SK-N-SH treated with all-trans-retinoic acid at 6 μM for 48 hours (cell line): Measurements from ENCODE around the gene ADAMTS13.

Experiments
- ATAC-seq: fragments of 200-7000 bp; cut with Tn5 transposase; 3 replicates; pipeline ENCODE4 v1.9.1; 2020; ENCODE audit warnings: mild to moderate bottlenecking, moderate library complexity
- ARNTL ChIP-seq: fragments of 450-650 bp; formaldehyde crosslinking; IDR thresholded peaks from 2 replicates; pipeline ENCODE4 v1.5.0; 2020; ENCODE audit warnings: low read depth, mild to moderate bottlenecking, moderate library complexity, borderline replicate concordance
- BACH2 ChIP-seq: fragments of 250-450 bp; sonication (Bioruptor Pico); IDR thresholded peaks from 2 replicates; pipeline ENCODE4 v1.9.0; 2021; ENCODE audit warnings: mild to moderate bottlenecking, borderline replicate concordance
- CREB5 ChIP-seq: fragments of 250-450 bp; sonication (Bioruptor Pico); IDR thresholded peaks from 2 replicates; pipeline ENCODE4 v1.5.1; 2020; ENCODE audit warnings: low read depth, mild to moderate bottlenecking, moderate library complexity
- ESRRG ChIP-seq: fragments of 250-450 bp; sonication (Bioruptor Pico); IDR thresholded peaks from 2 replicates; pipeline ENCODE4 v1.6.1; 2021; ENCODE audit warnings: mild to moderate bottlenecking
- GLIS3 ChIP-seq: fragments of 250-450 bp; sonication (Bioruptor Pico); IDR thresholded peaks from 2 replicates; pipeline ENCODE4 v1.5.0; 2020; ENCODE audit warnings: mild to moderate bottlenecking, moderate library complexity
- OSR1 ChIP-seq: fragments of 250-450 bp; sonication (Bioruptor Pico); IDR thresholded peaks from 2 replicates; pipeline ENCODE4 v1.8.0; 2022; ENCODE audit warnings: moderate library complexity, mild to moderate bottlenecking, inconsistent platforms
- PATZ1 ChIP-seq: fragments of 250-450 bp; sonication (Bioruptor Pico); IDR thresholded peaks from 2 replicates; pipeline ENCODE4 v1.8.0; 2020; ENCODE audit warnings: mild to moderate bottlenecking, moderate library complexity, borderline replicate concordance
- POU6F1 ChIP-seq: fragments of 250-450 bp; sonication (Bioruptor Pico); IDR thresholded peaks from 2 replicates; pipeline ENCODE4 v1.8.0; 2021; ENCODE audit warnings: low read depth, mild to moderate bottlenecking, moderate library complexity, borderline replicate concordance
- PPARA ChIP-seq: fragments of 250-450 bp; sonication (Bioruptor Pico); IDR thresholded peaks from 2 replicates; pipeline ENCODE4 v1.5.0; 2020; ENCODE audit warnings: mild to moderate bottlenecking, borderline replicate concordance
- RARB ChIP-seq: fragments of 250-450 bp; sonication (Bioruptor Pico); IDR thresholded peaks from 2 replicates; pipeline ENCODE4 v1.8.0; 2021; ENCODE audit warnings: mild to moderate bottlenecking, moderate library complexity
- TCF4 ChIP-seq: fragments of 250-450 bp; sonication (Bioruptor Pico); IDR thresholded peaks from 2 replicates; pipeline ENCODE4 v1.8.0; 2021; ENCODE audit warnings: mild to moderate bottlenecking, moderate library complexity, borderline replicate concordance
- TSHZ2 ChIP-seq: fragments of 250-450 bp; sonication (Bioruptor Pico); IDR thresholded peaks from 2 replicates; pipeline ENCODE4 v1.5.0; 2020; ENCODE audit warnings: mild to moderate bottlenecking, moderate library complexity
- ZC3H10 ChIP-seq: fragments of 250-450 bp; sonication (Bioruptor Pico); IDR thresholded peaks from 2 replicates; pipeline ENCODE4 v1.5.1; 2021; ENCODE audit warnings: mild to moderate bottlenecking, moderate library complexity
- ZFP3 ChIP-seq: fragments of 250-450 bp; sonication (Bioruptor Pico); IDR thresholded peaks from 2 replicates; pipeline ENCODE4 v1.5.0; 2020; ENCODE audit warnings: mild to moderate bottlenecking, moderate library complexity
- ZFP30 ChIP-seq: fragments of 450-650 bp; formaldehyde crosslinking; IDR thresholded peaks from 2 replicates; pipeline ENCODE4 v1.5.0; 2022; ENCODE audit warnings: mild to moderate bottlenecking, moderate library complexity
- ZNF70 ChIP-seq: fragments of 450-650 bp; formaldehyde crosslinking; IDR thresholded peaks from 2 replicates; pipeline ENCODE4 v1.5.0; 2020; ENCODE audit warnings: mild to moderate bottlenecking, moderate library complexity
- ZNF8 ChIP-seq: fragments of 450-650 bp; formaldehyde crosslinking; IDR thresholded peaks from 2 replicates; pipeline ENCODE4 v1.5.0; 2020; ENCODE audit warnings: mild to moderate bottlenecking, moderate library complexity
- TF ChIP-seq, protein P1 (sequence below): fragments of 250-450 bp; sonication (Bioruptor Pico); IDR thresholded peaks from 2 replicates; pipeline ENCODE4 v1.5.1; 2021; ENCODE audit warnings: mild to moderate bottlenecking, moderate library complexity

Gene ADAMTS13

DNA sequence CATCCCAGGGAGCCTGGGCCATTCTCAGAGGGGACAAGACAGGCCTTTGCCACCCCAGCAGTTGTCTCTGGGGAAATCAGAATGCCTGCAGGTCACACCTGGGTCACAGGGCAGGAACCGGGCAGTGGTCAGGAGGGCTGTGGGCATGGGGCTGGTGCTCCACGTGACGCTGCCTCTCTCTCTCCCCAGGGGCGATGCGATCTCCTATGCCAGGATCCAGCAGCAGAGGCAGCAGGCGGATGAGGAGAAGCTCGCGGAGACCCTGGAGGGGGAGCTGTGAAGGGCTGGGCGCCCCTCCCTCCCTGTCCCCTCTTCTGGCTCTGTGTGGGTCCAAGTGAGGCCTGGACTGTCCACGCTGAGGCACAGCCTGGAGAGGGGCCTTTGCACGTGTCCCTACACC is 46.2 kb downstream of the ADAMTS13 start:
- TF ChIP-seq ZFP3 (no peak), POU6F1 (CRISPR knock-in tag) (no peak), ZFP30 (CRISPR knock-in tag) (no peak), ESRRG (CRISPR knock-in tag) (no peak), PATZ1 (CRISPR knock-in tag) (no peak), RARB (CRISPR knock-in tag) (no peak), TSHZ2 (CRISPR knock-in tag) (no peak), ARNTL (CRISPR knock-in tag) (no peak), PPARA (no peak), ZNF70 (CRISPR knock-in tag) (no peak)
- TF ChIP-seq, protein P1, sequence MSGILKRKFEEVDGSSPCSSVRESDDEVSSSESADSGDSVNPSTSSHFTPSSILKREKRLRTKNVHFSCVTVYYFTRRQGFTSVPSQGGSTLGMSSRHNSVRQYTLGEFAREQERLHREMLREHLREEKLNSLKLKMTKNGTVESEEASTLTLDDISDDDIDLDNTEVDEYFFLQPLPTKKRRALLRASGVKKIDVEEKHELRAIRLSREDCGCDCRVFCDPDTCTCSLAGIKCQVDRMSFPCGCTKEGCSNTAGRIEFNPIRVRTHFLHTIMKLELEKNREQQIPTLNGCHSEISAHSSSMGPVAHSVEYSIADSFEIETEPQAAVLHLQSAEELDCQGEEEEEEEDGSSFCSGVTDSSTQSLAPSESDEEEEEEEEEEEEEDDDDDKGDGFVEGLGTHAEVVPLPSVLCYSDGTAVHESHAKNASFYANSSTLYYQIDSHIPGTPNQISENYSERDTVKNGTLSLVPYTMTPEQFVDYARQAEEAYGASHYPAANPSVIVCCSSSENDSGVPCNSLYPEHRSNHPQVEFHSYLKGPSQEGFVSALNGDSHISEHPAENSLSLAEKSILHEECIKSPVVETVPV (CRISPR knock-in tag), result no peak
- no peak; the same call in 2 of the 3 replicates for ATAC-seq

DNA sequence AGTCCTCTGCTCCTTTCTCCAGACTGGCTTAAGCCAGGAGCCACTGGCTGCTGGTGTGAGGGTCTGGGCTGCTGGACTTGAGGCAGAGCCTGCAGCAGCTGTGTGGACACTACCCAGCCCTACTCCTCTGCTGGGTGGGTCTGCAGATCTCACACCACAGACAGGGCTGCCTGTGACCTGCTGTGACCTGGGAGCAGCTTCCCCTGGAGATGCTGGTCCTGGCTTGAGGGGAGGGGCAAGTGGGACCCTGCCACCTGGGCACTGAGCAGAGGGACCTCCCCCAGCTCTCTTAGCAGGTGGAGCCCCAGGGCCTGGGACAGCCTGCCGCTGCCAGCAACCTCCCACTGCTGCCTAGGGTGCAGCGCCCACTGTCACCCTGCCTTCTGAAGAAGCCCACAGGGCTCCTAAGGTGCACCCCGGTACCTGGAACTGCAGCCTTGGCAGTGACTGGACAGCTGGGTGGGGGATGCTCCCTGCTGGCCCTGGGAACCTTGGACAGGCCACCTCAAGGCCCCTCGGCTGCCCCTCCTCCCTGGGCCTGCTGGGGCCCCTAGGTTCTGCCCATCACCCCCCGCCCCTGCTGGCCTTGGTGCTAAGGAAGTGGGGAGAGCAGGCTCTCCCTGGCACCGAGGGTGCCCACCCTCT is 46.7 kb downstream of the ADAMTS13 start:
- ATAC-seq, result no peak; the same call in 2 of the 3 replicates
- no peak for TF ChIP-seq TCF4 (CRISPR knock-in tag)
- TF ChIP-seq TSHZ2 (CRISPR knock-in tag), result no peak
- TF ChIP-seq POU6F1 (CRISPR knock-in tag), result no peak
- TF ChIP-seq ZNF8 (CRISPR knock-in tag), result no peak
- TF ChIP-seq OSR1, result no peak
- no peak for TF ChIP-seq GLIS3 (CRISPR knock-in tag)
- no peak for TF ChIP-seq ZC3H10 (CRISPR knock-in tag)

GRCh38 chr9:133470427-133470924 is 48.3 kb downstream of the ADAMTS13 start:
- no peak for TF ChIP-seq RARB (CRISPR knock-in tag)
- TF ChIP-seq CREB5 (CRISPR knock-in tag), result no peak
- no peak for TF ChIP-seq BACH2 (CRISPR knock-in tag)
- TF ChIP-seq, protein P1 (CRISPR knock-in tag), result no peak
- 0 out of 3 replicates have a peak, but pooled peaks have one; percentile 2 for ATAC-seq
